Common myeloid progenitor, CD34-positive (primary cell): ENCODE measurements around the gene INKA1.

Source experiments
- CTCF ChIA-PET: fragments of 350-600 bp; sonication (Branson Sonifier 250); formaldehyde crosslinking; loops from one replicate; lab custom pipeline; 2021; ENCODE audit warnings: antibody characterized with exemption; lab: Charles Lee
- POLR2A ChIA-PET: fragments of 350-600 bp; sonication (Branson Sonifier 250); formaldehyde crosslinking; loops from one replicate; lab custom pipeline; 2021; ENCODE audit warnings: antibody characterized with exemption; lab: Charles Lee
- DNase-seq, 3 donors: peaks; one replicate each; pipeline versions ENCODE4 v3.0.0 to v3.0.0-alpha.2; 2013
- H3K27ac ChIP-seq, 2 experiments: 1 replicate in 1 of 2; 2 replicates in 1 of 2; pipeline ENCODE4 v1.7.0; 2013; ENCODE audit warnings: inconsistent platforms in 2 of 2, low read length in 2 of 2, mild to moderate bottlenecking in 2 of 2, low read depth in 1 of 2, moderate library complexity in 1 of 2; ENCODE audit not compliant: severe bottlenecking in 2 of 2, insufficient read depth in 1 of 2, poor library complexity in 1 of 2
- H3K27me3 ChIP-seq, 5 experiments: replicated peaks in 2 of 5; 1 replicate in 3 of 5; 2 replicates in 2 of 5; pipeline versions ENCODE4 v1.6.1 to v1.7.0; 2013; ENCODE audit warnings: low read length in 4 of 5, mild to moderate bottlenecking in 2 of 5, moderate library complexity in 2 of 5, inconsistent platforms in 1 of 5; ENCODE audit not compliant: insufficient read depth in 5 of 5, control insufficient read depth in 4 of 5
- H3K36me3 ChIP-seq, 4 experiments: 1 replicate in 2 of 4; 2 replicates in 2 of 4; pipeline versions ENCODE4 v1.6.1 to v1.7.0; 2013; ENCODE audit warnings: low read length in 3 of 4, control low read depth in 1 of 4, mild to moderate bottlenecking in 1 of 4; ENCODE audit not compliant: control insufficient read depth in 4 of 4, insufficient read depth in 4 of 4
- H3K4me1 ChIP-seq, 4 experiments: 1 replicate in 3 of 4; 2 replicates in 1 of 4; pipeline versions ENCODE4 v1.6.1 to v1.7.1; 2013; ENCODE audit warnings: low read length in 3 of 4, mild to moderate bottlenecking in 3 of 4, control low read depth in 1 of 4, inconsistent platforms in 1 of 4, moderate library complexity in 1 of 4; ENCODE audit not compliant: control insufficient read depth in 4 of 4, insufficient read depth in 4 of 4; ENCODE audit errors: control extremely low read depth in 1 of 4
- H3K4me3 ChIP-seq, 7 experiments: 1 replicate in 4 of 7; 2 replicates in 3 of 7; pipeline versions ENCODE4 v1.5.1 to v1.7.0; 2013; ENCODE audit warnings: mild to moderate bottlenecking in 7 of 7, low read length in 6 of 7, moderate library complexity in 6 of 7, inconsistent platforms in 2 of 7, low read depth in 2 of 7, control low read depth in 1 of 7; ENCODE audit not compliant: insufficient read depth in 4 of 7, control insufficient read depth in 1 of 7; ENCODE audit errors: extremely low read depth in 1 of 7
- H3K9me3 ChIP-seq, 5 experiments: 1 replicate in 4 of 5; 2 replicates in 1 of 5; pipeline versions ENCODE4 v1.6.1 to v1.7.1; 2013; ENCODE audit warnings: low read length in 4 of 5, mild to moderate bottlenecking in 2 of 5, inconsistent platforms in 1 of 5, low read depth in 1 of 5, moderate library complexity in 1 of 5; ENCODE audit not compliant: control insufficient read depth in 4 of 5, insufficient read depth in 2 of 5; ENCODE audit errors: control extremely low read depth in 1 of 5
- WGBS: methylation state at CpG from one replicate; pipeline ENCODE4 v1.1.5; 2013; ENCODE audit not compliant: insufficient coverage; 5-methylcytosine and 5-hydroxymethylcytosine counted together

Gene INKA1

GRCh38 chr3:49799761-49800160 is 3.3 kb upstream of the INKA1 start, which contains the start of gene CDHR4:
CDHR4 (minus strand) TSS chr3:49799873; CDS start chr3:49799812, 61 bp downstream.
- H3K27me3 ChIP-seq: no peaks in the 10 kb centered on the region
- H3K4me3 ChIP-seq: no peak within 1 kb of the TSS
- H3K4me1 ChIP-seq: peaks cover under 1 to 20% (median 15%) of the 10 kb centered on the region in 4 experiments
- H3K27ac ChIP-seq: no peak within 1 kb of the TSS
- no peak for DNase-seq
- ChIA-PET POLR2A (interaction anchor here (0.5 kb wide), 1 partner anchor 61 kb away, joined by 3 read pairs; no protein-coding TSS in a partner anchor), CTCF (interaction anchor here (0.8 to 31.1 kb wide), 3 partner anchors 13 to 101 kb away, joined by 3 to 807 read pairs (median 28); partner anchors contain the start of gene IP6K1)
- 100% methylated on average over 2 of the region's 4 CpGs for WGBS
- H3K36me3 ChIP-seq: peaks cover 0 to 10% (median 4%) of the 10 kb centered on the region in 4 experiments
- H3K9me3 ChIP-seq: no peaks in the 10 kb centered on the region

- POLR2A ChIA-PET: interaction anchor here (7.4 kb wide), 1 partner anchor 38 kb away, joined by 111 read pairs; no protein-coding TSS in a partner anchor
- DNase-seq: no peak
- Histone ChIP-seq H3K9me3 (no peaks in the 10 kb centered on the region), H3K27me3 (no peaks in the 10 kb centered on the region), H3K36me3 (peaks cover 0 to 19% (median 6%) of the 10 kb centered on the region in 4 experiments), H3K4me1 (peaks cover 4 to 33% (median 29%) of the 10 kb centered on the region in 4 experiments), H3K4me3 (no peak overlapping the region), H3K27ac (no peak overlapping the region)
- 93% methylated on average over 2 of the region's 2 CpGs for WGBS
- CTCF ChIA-PET: interaction anchor here (1.2 to 31.1 kb wide), 11 partner anchors 11 to 109 kb away, joined by 3 to 807 read pairs (median 8); partner anchors contain the start of genes IP6K1, MST1R and UBA7
These were observed 1.9 kb upstream of the INKA1 start for GRCh38 chr3:49801160-49801559.

- under 1% methylated on average over 27 of the region's 41 CpGs for WGBS
- H3K4me1 ChIP-seq: peaks cover 9 to 56% (median 53%) of the 10 kb centered on the region in 4 experiments
- POLR2A ChIA-PET: interaction anchor here (1.2 to 7.4 kb wide), 9 partner anchors 10 to 137 kb away, joined by 3 to 111 read pairs (median 5); partner anchors contain the start of genes IP6K1, RBM6 and UBA7
- H3K36me3 ChIP-seq: peaks cover 0 to 33% (median 6%) of the 10 kb centered on the region in 4 experiments
- DNase-seq: peak; percentile 62 to 86 (median 79)
- no peaks in the 10 kb centered on the region for H3K27me3 ChIP-seq
- H3K4me3 ChIP-seq: peak overlapping the region; percentile 72 to 95 (median 86)
- no peaks in the 10 kb centered on the region for H3K9me3 ChIP-seq
- CTCF ChIA-PET: interaction anchor here (0.8 to 31.1 kb wide), 13 partner anchors 9 to 102 kb away, joined by 3 to 807 read pairs (median 9); partner anchors contain the start of genes AMIGO3, IP6K1, MST1R and UBA7
- H3K27ac ChIP-seq: peak overlapping the region; percentile 68 to 92
These were observed 542 bp downstream of the INKA1 start for GRCh38 chr3:49803465-49804140.

GRCh38 chr3:49804141-49805041 is 1.3 kb downstream of the INKA1 start:
- 8% methylated on average over 23 of the region's 26 CpGs for WGBS
- POLR2A ChIA-PET: interaction anchor here (1.0 to 7.4 kb wide), 5 partner anchors 9 to 136 kb away, joined by 3 to 111 read pairs (median 11); partner anchors contain the start of genes IP6K1, RBM6 and UBA7
- Histone ChIP-seq H3K36me3 (peaks cover 0 to 41% (median 10%) of the 10 kb centered on the region in 4 experiments), H3K4me3 (peak overlapping the region; percentile 72 to 95 (median 86)), H3K27me3 (no peaks in the 10 kb centered on the region), H3K4me1 (peaks cover 10 to 64% (median 61%) of the 10 kb centered on the region in 4 experiments), H3K27ac (peak overlapping the region; percentile 54 to 92), H3K9me3 (no peaks in the 10 kb centered on the region)
- no peak for DNase-seq
- CTCF ChIA-PET: interaction anchor here (0.8 to 31.1 kb wide), 9 partner anchors 8 to 103 kb away, joined by 3 to 807 read pairs (median 8); partner anchors contain the start of genes MST1R and UBA7

- Histone ChIP-seq H3K27me3 (no peaks in the 10 kb centered on the region), H3K36me3 (peaks cover 0 to 50% (median 20%) of the 10 kb centered on the region in 4 experiments), H3K4me1 (peaks cover 10 to 74% (median 71%) of the 10 kb centered on the region in 4 experiments), H3K9me3 (no peaks in the 10 kb centered on the region), H3K4me3 (peak overlapping the region in 6 of 7 experiments; percentile 35 to 95 (median 88)), H3K27ac (peak overlapping the region; percentile 92 to 96)
- WGBS: 0% methylated on average over 1 of the region's 3 CpGs
- CTCF ChIA-PET: interaction anchor here (1.2 to 31.1 kb wide), 6 partner anchors 7 to 104 kb away, joined by 4 to 807 read pairs (median 18); partner anchors contain the start of gene UBA7
- peak; percentile 54 to 86 (median 80) for DNase-seq
- POLR2A ChIA-PET: interaction anchor here (1.0 to 7.4 kb wide), 4 partner anchors 8 to 34 kb away, joined by 3 to 111 read pairs (median 12); partner anchors contain the start of gene UBA7
These were observed 2.3 kb downstream of the INKA1 start for GRCh38 chr3:49805367-49805782.
